ENCODE measurements around the gene FAM149A. TPM values are rescaled to one million over a fixed set of nuclear protein-coding genes. Genes with fewer than 3 reads are reported as not detected.

The FAM149A gene
- polyA plus RNA-seq, 1 donor (not counting 4 experiments of a cell fraction or from before 2014, with no cell fraction given) = 0.41 TPM

DNA sequence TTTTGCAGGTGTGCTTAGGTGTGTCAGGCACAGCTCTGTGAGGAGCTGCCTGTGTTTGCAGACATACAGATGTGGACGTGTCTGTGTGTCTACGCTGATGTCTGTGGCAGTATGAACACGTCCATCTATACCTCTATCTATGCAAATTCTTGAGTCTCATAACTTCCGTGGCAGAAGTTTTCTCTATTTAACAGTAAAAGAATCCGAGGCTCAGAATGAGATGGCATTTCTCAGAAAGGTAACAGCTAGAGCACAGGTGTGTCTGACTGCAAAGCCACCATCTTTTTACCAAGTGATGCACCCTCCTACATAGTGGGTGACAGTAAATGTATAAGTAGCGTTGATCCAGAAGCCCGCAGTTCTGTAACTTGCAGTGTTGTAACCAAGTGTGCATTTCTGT is 47.0 kb downstream of the FAM149A start:
- H2AFZ ChIP-seq (ENCODE audit: control insufficient read depth, low read length) = no peak overlapping the region
- FAIRE-seq (no peak), DNase-seq (ENCODE audit: low read depth, low spot score) (no peak)
- no peaks in the 10 kb centered on the region for H3K79me2 ChIP-seq (ENCODE audit: control insufficient read depth, insufficient read depth, low read length)
- no peak overlapping the region for H3K4me2 ChIP-seq (ENCODE audit: control insufficient read depth, extremely low read depth, insufficient read depth, low read depth, low read length)
- no peaks in the 10 kb centered on the region for H3K27me3 ChIP-seq (ENCODE audit: control insufficient read depth, extremely low read depth, insufficient read depth, low read length)
- no peak overlapping the region for H3K4me3 ChIP-seq (ENCODE audit: control insufficient read depth in 2 of 3, extremely low read depth in 1 of 3, insufficient read depth in 2 of 3, low read depth in 1 of 3, low read length in 3 of 3)
- TF ChIP-seq, protein P1, sequence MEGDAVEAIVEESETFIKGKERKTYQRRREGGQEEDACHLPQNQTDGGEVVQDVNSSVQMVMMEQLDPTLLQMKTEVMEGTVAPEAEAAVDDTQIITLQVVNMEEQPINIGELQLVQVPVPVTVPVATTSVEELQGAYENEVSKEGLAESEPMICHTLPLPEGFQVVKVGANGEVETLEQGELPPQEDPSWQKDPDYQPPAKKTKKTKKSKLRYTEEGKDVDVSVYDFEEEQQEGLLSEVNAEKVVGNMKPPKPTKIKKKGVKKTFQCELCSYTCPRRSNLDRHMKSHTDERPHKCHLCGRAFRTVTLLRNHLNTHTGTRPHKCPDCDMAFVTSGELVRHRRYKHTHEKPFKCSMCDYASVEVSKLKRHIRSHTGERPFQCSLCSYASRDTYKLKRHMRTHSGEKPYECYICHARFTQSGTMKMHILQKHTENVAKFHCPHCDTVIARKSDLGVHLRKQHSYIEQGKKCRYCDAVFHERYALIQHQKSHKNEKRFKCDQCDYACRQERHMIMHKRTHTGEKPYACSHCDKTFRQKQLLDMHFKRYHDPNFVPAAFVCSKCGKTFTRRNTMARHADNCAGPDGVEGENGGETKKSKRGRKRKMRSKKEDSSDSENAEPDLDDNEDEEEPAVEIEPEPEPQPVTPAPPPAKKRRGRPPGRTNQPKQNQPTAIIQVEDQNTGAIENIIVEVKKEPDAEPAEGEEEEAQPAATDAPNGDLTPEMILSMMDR (optimal IDR thresholded peaks at IDR 0.05 in 1 of 3, IDR thresholded peaks at IDR 0.05 in 1 of 3, conservative IDR thresholded peaks at IDR 0.05 in 1 of 3; ENCODE audit: extremely low read depth in 1 of 3, insufficient read depth in 2 of 3, low read length in 3 of 3) = no peak
- no peak for TF ChIP-seq EZH2 (IDR thresholded peaks at IDR 0.05; ENCODE audit: low read length)
- H4K20me1 ChIP-seq (ENCODE audit: control insufficient read depth, extremely low read depth, insufficient read depth, low read length) = no peaks in the 10 kb centered on the region
- no peaks in the 10 kb centered on the region for H3K9me1 ChIP-seq (ENCODE audit: control insufficient read depth, extremely low read depth, insufficient read depth, low read length)
- dilution Hi-C loops (cut with MboI; ENCODE audit: extremely low pct_ligation_motif_present, low sequenced_read_pairs) = no loop called here
- no peak overlapping the region for H3K27ac ChIP-seq (ENCODE audit: control insufficient read depth, insufficient read depth, low read length)
- H3K36me3 ChIP-seq (ENCODE audit: control insufficient read depth in 2 of 2, extremely low read depth in 1 of 2, insufficient read depth in 2 of 2, low read length in 2 of 2) = no peaks in the 10 kb centered on the region
- no peaks in the 10 kb centered on the region for H3K4me1 ChIP-seq (ENCODE audit: control insufficient read depth, extremely low read depth, insufficient read depth, low read length)
- no peak overlapping the region for H3K9ac ChIP-seq (ENCODE audit: control insufficient read depth, extremely low read depth, insufficient read depth, low read length)
- no peaks in the 10 kb centered on the region for H3K9me3 ChIP-seq (ENCODE audit: control insufficient read depth, low read depth, low read length)

DNA sequence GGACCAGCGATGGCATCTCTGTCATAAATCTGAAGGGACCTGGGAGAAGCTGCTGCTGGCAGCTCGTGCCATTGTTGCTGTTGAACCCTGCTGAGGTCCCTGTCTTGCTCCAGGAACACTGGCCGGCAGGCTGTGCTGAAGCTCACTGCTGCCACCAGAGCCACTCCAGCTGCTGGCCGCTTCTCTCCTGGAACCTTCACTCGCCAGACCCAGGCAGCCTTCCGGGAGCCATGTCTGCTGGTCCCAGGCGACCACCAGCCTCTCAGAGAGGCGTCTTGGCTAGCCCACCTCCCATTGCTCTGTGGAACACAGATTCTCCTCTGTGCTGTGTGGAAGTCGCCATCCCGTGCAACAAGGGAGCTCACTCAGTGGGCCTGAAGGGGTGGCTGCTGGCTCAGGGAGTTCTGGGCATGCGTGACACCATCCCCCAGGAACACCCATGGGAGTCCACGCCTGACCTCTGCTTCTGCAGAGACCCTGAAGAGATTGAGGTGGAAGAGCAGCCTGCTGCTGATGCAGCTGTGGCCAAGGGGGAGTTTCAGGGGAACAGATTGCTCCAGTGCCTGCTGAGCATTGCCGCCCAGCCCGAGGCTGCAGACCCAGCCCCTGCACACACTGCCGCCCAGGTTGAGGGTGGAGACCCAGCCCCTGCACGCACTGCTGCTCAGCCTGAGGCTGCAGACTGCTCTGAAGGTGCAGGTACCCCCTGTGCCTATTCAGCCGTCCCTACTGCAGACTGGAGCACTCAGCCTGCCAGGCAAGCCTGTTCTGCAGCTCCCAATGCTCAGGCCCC is 53.7 kb downstream of the FAM149A start:
- no peak overlapping the region for H3K27ac ChIP-seq (ENCODE audit: control insufficient read depth, insufficient read depth, low read length)
- H3K27me3 ChIP-seq (ENCODE audit: control insufficient read depth, extremely low read depth, insufficient read depth, low read length) = peaks cover 4% of the 10 kb centered on the region
- H3K9me1 ChIP-seq (ENCODE audit: control insufficient read depth, extremely low read depth, insufficient read depth, low read length) = no peaks in the 10 kb centered on the region
- dilution Hi-C loops (cut with MboI; ENCODE audit: extremely low pct_ligation_motif_present, low sequenced_read_pairs) = no loop called here
- no peak overlapping the region for H2AFZ ChIP-seq (ENCODE audit: control insufficient read depth, low read length)
- no peaks in the 10 kb centered on the region for H3K79me2 ChIP-seq (ENCODE audit: control insufficient read depth, insufficient read depth, low read length)
- no peaks in the 10 kb centered on the region for H4K20me1 ChIP-seq (ENCODE audit: control insufficient read depth, extremely low read depth, insufficient read depth, low read length)
- no peak overlapping the region for H3K9ac ChIP-seq (ENCODE audit: control insufficient read depth, extremely low read depth, insufficient read depth, low read length)
- H3K36me3 ChIP-seq (ENCODE audit: control insufficient read depth in 2 of 2, extremely low read depth in 1 of 2, insufficient read depth in 2 of 2, low read length in 2 of 2) = no peaks in the 10 kb centered on the region
- DNase-seq (ENCODE audit: low read depth, low spot score) (no peak), FAIRE-seq (no peak)
- no peak overlapping the region for H3K4me3 ChIP-seq (ENCODE audit: control insufficient read depth in 2 of 3, extremely low read depth in 1 of 3, insufficient read depth in 2 of 3, low read depth in 1 of 3, low read length in 3 of 3)
- H3K9me3 ChIP-seq (ENCODE audit: control insufficient read depth, low read depth, low read length) = no peaks in the 10 kb centered on the region
- H3K4me1 ChIP-seq (ENCODE audit: control insufficient read depth, extremely low read depth, insufficient read depth, low read length) = no peaks in the 10 kb centered on the region
- H3K4me2 ChIP-seq (ENCODE audit: control insufficient read depth, extremely low read depth, insufficient read depth, low read depth, low read length) = no peak overlapping the region
- TF ChIP-seq EZH2 (IDR thresholded peaks at IDR 0.05; ENCODE audit: low read length) = no peak
- TF ChIP-seq, protein P1 (optimal IDR thresholded peaks at IDR 0.05 in 1 of 3, IDR thresholded peaks at IDR 0.05 in 1 of 3, conservative IDR thresholded peaks at IDR 0.05 in 1 of 3; ENCODE audit: extremely low read depth in 1 of 3, insufficient read depth in 2 of 3, low read length in 3 of 3) = no peak

Measured in keratinocyte (primary cell).